ENCODE measurements around the gene TMC1.

- no peak for TF ChIP-seq CTCF (conservative IDR thresholded peaks at IDR 0.05; ENCODE audit: low read length)
- no peak for TF ChIP-seq EZH2phosphoT487 (IDR thresholded peaks at IDR 0.05; ENCODE audit: borderline replicate concordance)
Measured at GRCh38 chr9:72875221-72875620, 353.8 kb downstream of the TMC1 start.
